ENCODE data around the gene SMAD2. TPM values are rescaled to one million over a fixed set of nuclear protein-coding genes. Genes with fewer than 3 reads are reported as not detected.

The SMAD2 gene
- total and polyA plus RNA-seq, 2 experiments from 2014 or later = 30.9 to 90.7 TPM

- Mint-ChIP-seq H3K36me3 (ENCODE audit: low read depth) (peaks cover 13% of the 10 kb centered on the region), H3K9me3 (peaks cover 21% of the 10 kb centered on the region), H3K27ac (no peak overlapping the region), H3K4me1 (peaks cover 50% of the 10 kb centered on the region), H3K4me3 (no peak overlapping the region), H3K27me3 (ENCODE audit: insufficient read depth, low read depth, poor library complexity) (peaks cover 2% of the 10 kb centered on the region)
- Histone ChIP-seq H3K27ac (ENCODE audit: low read depth) (no peak overlapping the region), H3F3A (replicated peaks; ENCODE audit: low read depth) (no peaks in the 10 kb centered on the region), H3K4me2 (no peak overlapping the region), H3K4me3 (no peak overlapping the region), H3K27me3 (ENCODE audit: insufficient read depth) (no peaks in the 10 kb centered on the region), H3K79me2 (replicated peaks; ENCODE audit: insufficient read depth) (no peaks in the 10 kb centered on the region), H4K20me1 (replicated peaks; ENCODE audit: insufficient read depth) (no peaks in the 10 kb centered on the region), H3K4me1 (ENCODE audit: insufficient read depth) (peaks cover 45% of the 10 kb centered on the region), H3K36me3 (ENCODE audit: insufficient read depth) (no peaks in the 10 kb centered on the region), H2AFZ (no peak overlapping the region), H3K9me2 (ENCODE audit: insufficient read depth) (no peaks in the 10 kb centered on the region)
- DNase-seq (ENCODE audit: low spot score) (no peak), ATAC-seq (no peak)
- no peak for TF ChIP-seq CREB1 (CRISPR knock-in tag; IDR thresholded peaks at IDR 0.05; ENCODE audit: low read depth)
- TF ChIP-seq JUNB (IDR thresholded peaks at IDR 0.05; ENCODE audit: unreplicated experiment) = no peak
- TF ChIP-seq ZNF331 (CRISPR knock-in tag; IDR thresholded peaks at IDR 0.05; ENCODE audit: low read depth) = no peak
- no peak for TF ChIP-seq REST (IDR thresholded peaks at IDR 0.05; ENCODE audit: unreplicated experiment)
- TF ChIP-seq EZH2phosphoT487 (IDR thresholded peaks at IDR 0.05; ENCODE audit: unreplicated experiment) = no peak
- TF ChIP-seq ZNF462 (CRISPR knock-in tag; IDR thresholded peaks at IDR 0.05) = no peak
- no peak for TF ChIP-seq ZNF114 (CRISPR knock-in tag; IDR thresholded peaks at IDR 0.05)
- no peak for TF ChIP-seq NANOG (IDR thresholded peaks at IDR 0.05; ENCODE audit: borderline replicate concordance)
- no peak for TF ChIP-seq POLR2AphosphoS5 (IDR thresholded peaks at IDR 0.05; ENCODE audit: low read depth)
- TF ChIP-seq CTCF (conservative IDR thresholded peaks at IDR 0.05; ENCODE audit: low read depth in 2 of 2) = no peak
- TF ChIP-seq, protein P1, sequence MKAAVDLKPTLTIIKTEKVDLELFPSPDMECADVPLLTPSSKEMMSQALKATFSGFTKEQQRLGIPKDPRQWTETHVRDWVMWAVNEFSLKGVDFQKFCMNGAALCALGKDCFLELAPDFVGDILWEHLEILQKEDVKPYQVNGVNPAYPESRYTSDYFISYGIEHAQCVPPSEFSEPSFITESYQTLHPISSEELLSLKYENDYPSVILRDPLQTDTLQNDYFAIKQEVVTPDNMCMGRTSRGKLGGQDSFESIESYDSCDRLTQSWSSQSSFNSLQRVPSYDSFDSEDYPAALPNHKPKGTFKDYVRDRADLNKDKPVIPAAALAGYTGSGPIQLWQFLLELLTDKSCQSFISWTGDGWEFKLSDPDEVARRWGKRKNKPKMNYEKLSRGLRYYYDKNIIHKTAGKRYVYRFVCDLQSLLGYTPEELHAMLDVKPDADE (IDR thresholded peaks at IDR 0.05) = no peak
- no peak for TF ChIP-seq EZH2 (IDR thresholded peaks at IDR 0.05; ENCODE audit: low read depth, unreplicated experiment)
- TF ChIP-seq STAT1 (IDR thresholded peaks at IDR 0.05; ENCODE audit: unreplicated experiment) = no peak
These were observed 40.4 kb upstream of the SMAD2 start for GRCh38 chr18:47970664-47971531.

Measured in GM23338 (cell line).